Activated T-helper 2 cell treated with anti-CD3 and anti-CD28 coated beads, Interferon-gamma antibody, Interleukin-2, Interleukin-4, amounts not matched to agents 10 μg/mL and 5 μg/mL and 100 μg/mL, durations not matched to agents 14 hours and 24 hours and 36 hours (primary cell): ENCODE results near the gene MARCHF3. TPM values are rescaled to one million over a fixed set of nuclear protein-coding genes. Genes with fewer than 3 reads are reported as not detected.

Experiments
- DNase-seq: peaks from one replicate; pipeline ENCODE4 v3.0.0; 2021; ENCODE audit warnings: low spot score
- H3K27ac Mint-ChIP-seq: one replicate; pipeline ENCODE4 v1.8.0; 2021; ENCODE audit warnings: mixed read lengths
- H3K27me3 Mint-ChIP-seq: one replicate; pipeline ENCODE4 v1.8.0; 2021; ENCODE audit warnings: low read depth, mixed read lengths
- H3K36me3 Mint-ChIP-seq: one replicate; pipeline ENCODE4 v1.8.0; 2021; ENCODE audit warnings: low read depth, mixed read lengths
- H3K4me1 Mint-ChIP-seq: one replicate; pipeline ENCODE4 v1.8.0; 2021; ENCODE audit warnings: low read depth, mixed read lengths
- H3K4me3 Mint-ChIP-seq: one replicate; pipeline ENCODE4 v1.8.0; 2021; ENCODE audit warnings: low read depth, mild to moderate bottlenecking, moderate library complexity, mixed read lengths
- H3K9me3 Mint-ChIP-seq: one replicate; pipeline ENCODE4 v1.8.0; 2021; ENCODE audit warnings: mixed read lengths
- intact Hi-C: fragments of 100-400 bp; cut with micrococcal nuclease; formaldehyde crosslinking; loops from one replicate; pipeline ENCODE4 v1.15.1; 2023
- total RNA-seq: library from RNA; stranded (reverse); gene quantifications from 2 replicates; pipeline ENCODE4 v1.2.3, GENCODE V29; 2022

MARCHF3 gene
- total RNA-seq, 1 donor from 2014 or later: 1.9 TPM

GRCh38 chr5:126878085-126878484, 152.3 kb downstream of the MARCHF3 start:
- Mint-ChIP-seq H3K4me1 (no peaks in the 10 kb centered on the region), H3K27me3 (no peaks in the 10 kb centered on the region), H3K27ac (no peak overlapping the region), H3K9me3 (no peaks in the 10 kb centered on the region), H3K4me3 (no peak overlapping the region), H3K36me3 (no peaks in the 10 kb centered on the region)
- intact Hi-C loops: no loop called here
- DNase-seq: no peak

GRCh38 chr5:126877602-126878001, 152.8 kb downstream of the MARCHF3 start:
- intact Hi-C loops: no loop called here
- no peaks in the 10 kb centered on the region for H3K27me3 Mint-ChIP-seq
- H3K4me1 Mint-ChIP-seq: no peaks in the 10 kb centered on the region
- H3K27ac Mint-ChIP-seq: no peak overlapping the region
- H3K36me3 Mint-ChIP-seq: no peaks in the 10 kb centered on the region
- no peak for DNase-seq
- H3K4me3 Mint-ChIP-seq: no peak overlapping the region
- H3K9me3 Mint-ChIP-seq: no peaks in the 10 kb centered on the region

- no peak for DNase-seq
- Mint-ChIP-seq H3K27me3 (no peaks in the 10 kb centered on the region), H3K4me1 (no peaks in the 10 kb centered on the region), H3K27ac (no peak overlapping the region), H3K9me3 (no peaks in the 10 kb centered on the region), H3K36me3 (no peaks in the 10 kb centered on the region), H3K4me3 (no peak overlapping the region)
- intact Hi-C loops: no loop called here
These were observed 155.0 kb downstream of the MARCHF3 start for GRCh38 chr5:126875303-126875785.

GRCh38 chr5:126872561-126873354, 157.6 kb downstream of the MARCHF3 start:
- H3K27me3 Mint-ChIP-seq: no peaks in the 10 kb centered on the region
- no peak overlapping the region for H3K27ac Mint-ChIP-seq
- H3K36me3 Mint-ChIP-seq: no peaks in the 10 kb centered on the region
- H3K4me3 Mint-ChIP-seq: no peak overlapping the region
- H3K9me3 Mint-ChIP-seq: no peaks in the 10 kb centered on the region
- no peak for DNase-seq
- intact Hi-C loops: no loop called here
- peaks cover 8% of the 10 kb centered on the region for H3K4me1 Mint-ChIP-seq

- no peaks in the 10 kb centered on the region for H3K36me3 Mint-ChIP-seq
- no peak overlapping the region for H3K27ac Mint-ChIP-seq
- peaks cover 8% of the 10 kb centered on the region for H3K4me1 Mint-ChIP-seq
These were observed 158.9 kb downstream of the MARCHF3 start for GRCh38 chr5:126871441-126871840.

GRCh38 chr5:126869005-126869451, 161.3 kb downstream of the MARCHF3 start:
- H3K9me3 Mint-ChIP-seq: no peaks in the 10 kb centered on the region
- H3K4me3 Mint-ChIP-seq: peak overlapping the region; percentile 55
- H3K36me3 Mint-ChIP-seq: no peaks in the 10 kb centered on the region
- DNase-seq: no peak
- no peaks in the 10 kb centered on the region for H3K27me3 Mint-ChIP-seq
- no peak overlapping the region for H3K27ac Mint-ChIP-seq
- H3K4me1 Mint-ChIP-seq: peaks cover 8% of the 10 kb centered on the region
- intact Hi-C loops: no loop called here

More at GRCh38 chr5:126871441-126871840, 158.9 kb downstream of the MARCHF3 start:
- no peak overlapping the region for H3K4me3 Mint-ChIP-seq
- no peaks in the 10 kb centered on the region for H3K9me3 Mint-ChIP-seq
- no peak for DNase-seq
- intact Hi-C loops: no loop called here
- H3K27me3 Mint-ChIP-seq: no peaks in the 10 kb centered on the region

- H3K36me3 Mint-ChIP-seq: no peaks in the 10 kb centered on the region
These were observed 161.9 kb downstream of the MARCHF3 start for GRCh38 chr5:126868338-126869004.

GRCh38 chr5:126866851-126867636, 163.3 kb downstream of the MARCHF3 start:
- Mint-ChIP-seq H3K36me3 (no peaks in the 10 kb centered on the region), H3K27me3 (no peaks in the 10 kb centered on the region), H3K27ac (no peak overlapping the region), H3K9me3 (no peaks in the 10 kb centered on the region), H3K4me1 (peaks cover 8% of the 10 kb centered on the region), H3K4me3 (no peak overlapping the region)
- DNase-seq: no peak
- intact Hi-C loops: no loop called here

More at GRCh38 chr5:126868338-126869004, 161.9 kb downstream of the MARCHF3 start:
- no peak overlapping the region for H3K27ac Mint-ChIP-seq
- no peak for DNase-seq
- H3K27me3 Mint-ChIP-seq: no peaks in the 10 kb centered on the region
- no peaks in the 10 kb centered on the region for H3K9me3 Mint-ChIP-seq
- peaks cover 8% of the 10 kb centered on the region for H3K4me1 Mint-ChIP-seq
- intact Hi-C loops: no loop called here
- H3K4me3 Mint-ChIP-seq: peak overlapping the region; percentile 55

- Mint-ChIP-seq H3K4me1 (peaks cover 10% of the 10 kb centered on the region), H3K27ac (no peak overlapping the region), H3K36me3 (no peaks in the 10 kb centered on the region), H3K27me3 (no peaks in the 10 kb centered on the region), H3K9me3 (no peaks in the 10 kb centered on the region), H3K4me3 (no peak overlapping the region)
- no peak for DNase-seq
- intact Hi-C loops: no loop called here
These were observed 165.1 kb downstream of the MARCHF3 start for GRCh38 chr5:126865299-126865698.

- intact Hi-C loops: no loop called here
- Mint-ChIP-seq H3K9me3 (no peaks in the 10 kb centered on the region), H3K4me3 (no peak overlapping the region), H3K4me1 (peaks cover 9% of the 10 kb centered on the region), H3K27ac (no peak overlapping the region), H3K27me3 (no peaks in the 10 kb centered on the region), H3K36me3 (no peaks in the 10 kb centered on the region)
- no peak for DNase-seq
These were observed 166.2 kb downstream of the MARCHF3 start for GRCh38 chr5:126864042-126864688.

- no peaks in the 10 kb centered on the region for H3K36me3 Mint-ChIP-seq
- H3K9me3 Mint-ChIP-seq: no peaks in the 10 kb centered on the region
- no peak for DNase-seq
- intact Hi-C loops: no loop called here
- peaks cover 3% of the 10 kb centered on the region for H3K4me1 Mint-ChIP-seq
- no peak overlapping the region for H3K4me3 Mint-ChIP-seq
- no peak overlapping the region for H3K27ac Mint-ChIP-seq
- no peaks in the 10 kb centered on the region for H3K27me3 Mint-ChIP-seq
These were observed 167.0 kb downstream of the MARCHF3 start for GRCh38 chr5:126863402-126863801.

GRCh38 chr5:126858441-126858840, 171.9 kb downstream of the MARCHF3 start:
- peaks cover 18% of the 10 kb centered on the region for H3K4me1 Mint-ChIP-seq
- intact Hi-C loops: no loop called here
- H3K36me3 Mint-ChIP-seq: peaks cover 19% of the 10 kb centered on the region
- no peak overlapping the region for H3K27ac Mint-ChIP-seq
- no peak overlapping the region for H3K4me3 Mint-ChIP-seq
- H3K9me3 Mint-ChIP-seq: no peaks in the 10 kb centered on the region
- no peak for DNase-seq
- no peaks in the 10 kb centered on the region for H3K27me3 Mint-ChIP-seq
